ENCODE results near the gene CHMP1A.

- TF ChIP-seq CTCF (IDR thresholded peaks at IDR 0.05), result no peak
- no peak for TF ChIP-seq ZC3H11A (IDR thresholded peaks at IDR 0.05)
- no peak for TF ChIP-seq RCOR1 (IDR thresholded peaks at IDR 0.05; ENCODE audit: low read depth, low read length)
- no peak for TF ChIP-seq ZNF302 (CRISPR knock-in tag; IDR thresholded peaks at IDR 0.05)
- TF ChIP-seq POLR2A (IDR thresholded peaks at IDR 0.05; ENCODE audit: low read length), result no peak
- TF ChIP-seq HDAC2 (IDR thresholded peaks at IDR 0.05), result no peak
Observed at GRCh38 chr16:89637379-89637778, 20.1 kb downstream of the CHMP1A start.

All from A549 (cell line).